ENCODE measurements around the gene RSAD2. TPM values are rescaled to one million over a fixed set of nuclear protein-coding genes. Genes with fewer than 3 reads are reported as not detected.

Gene RSAD2
- total RNA-seq, 1 donor from 2014 or later, result 2.0 TPM

DNA sequence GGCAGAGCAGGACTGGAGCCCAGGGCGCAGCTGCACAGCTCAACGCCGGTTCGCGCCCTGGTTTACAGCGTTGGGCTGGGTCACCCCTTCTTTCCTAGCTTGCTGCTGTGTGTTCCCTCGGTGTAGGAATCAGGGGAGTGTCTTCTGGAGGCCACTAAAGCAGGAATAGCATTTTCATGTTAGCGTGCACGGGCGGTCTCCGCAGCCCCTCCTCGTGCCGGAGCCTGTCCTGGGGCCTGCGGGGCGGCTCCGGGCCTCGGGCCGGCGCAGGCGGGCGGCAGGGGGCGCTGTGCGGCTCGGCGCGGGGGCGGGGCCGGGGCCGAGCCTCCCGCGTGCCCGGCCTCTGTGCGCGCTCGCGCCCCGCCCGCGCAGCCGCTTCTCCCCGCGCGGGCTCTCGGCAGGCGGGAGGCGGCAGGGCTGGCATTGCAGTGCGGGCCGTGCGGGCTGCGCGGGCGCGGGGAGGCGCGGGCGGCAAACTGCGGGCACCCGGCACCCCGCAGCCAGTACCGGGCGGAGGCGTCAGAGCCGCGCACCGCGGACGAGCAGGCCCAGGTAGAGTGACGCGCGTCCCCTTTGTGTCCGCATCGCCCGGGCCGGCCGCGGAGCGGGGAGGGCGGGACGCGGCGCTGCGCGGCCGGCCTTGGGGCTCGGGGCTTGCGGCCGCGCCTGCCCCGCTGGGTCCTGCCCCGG is 39.6 kb downstream of the RSAD2 start, which contains the start of gene RNF144A:
RNF144A (plus strand) TSS at position 342 of the 690 bp plus-strand sequence. CDS start 79,515 bp downstream, outside the sequence.
- peak within 1 kb of the TSS; percentile 80 for H3K27ac Mint-ChIP-seq
- H3K4me3 Mint-ChIP-seq, result peak within 1 kb of the TSS; percentile 80
- H3K4me1 Mint-ChIP-seq, result peaks cover 59% of the 10 kb centered on the region
- H3K9me3 Mint-ChIP-seq, result no peaks in the 10 kb centered on the region
- H3K27me3 Mint-ChIP-seq, result peaks cover 3% of the 10 kb centered on the region
- H3K36me3 Mint-ChIP-seq (ENCODE audit: low read depth), result peaks cover 14% of the 10 kb centered on the region
- intact Hi-C loops (cut with micrococcal nuclease), result loop anchor here (2.0 to 5.0 kb wide), 2 partner anchors 40 to 95 kb away; partner anchors contain the start of gene RSAD2
- peak; percentile 94 for DNase-seq

DNA sequence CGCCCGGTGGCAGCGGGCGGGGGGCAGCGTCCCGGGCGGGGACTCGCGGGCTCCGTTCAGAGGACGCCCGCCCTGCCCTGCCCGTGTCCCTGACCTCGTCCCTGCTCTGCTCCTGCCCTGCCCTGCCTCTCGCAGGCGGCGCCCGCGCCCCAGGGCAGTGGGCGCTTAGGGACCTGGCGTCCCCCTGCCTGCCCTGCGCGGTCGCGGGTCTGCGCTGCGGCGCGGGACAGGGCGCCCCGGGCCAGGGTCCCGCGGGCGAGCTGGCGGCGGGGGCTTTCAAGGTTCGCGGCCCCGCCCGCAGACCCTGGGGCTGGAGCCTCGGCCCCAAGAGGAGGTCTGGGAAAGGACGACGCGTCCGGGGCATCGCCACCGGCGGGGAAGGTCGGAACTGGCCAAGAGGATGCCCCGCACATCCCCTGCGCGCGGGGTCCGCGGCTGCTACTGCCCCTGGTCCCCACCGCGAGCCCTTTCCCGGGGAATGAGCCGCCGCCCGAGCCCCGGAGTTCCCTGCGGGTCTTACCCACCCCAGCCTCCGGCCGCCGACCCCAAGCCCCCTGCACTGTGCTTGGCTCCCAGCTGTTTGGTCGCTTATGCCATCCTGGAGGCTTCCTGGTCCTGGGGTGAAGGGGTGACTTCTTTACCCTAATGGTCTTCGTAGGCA is 40.3 kb downstream of the RSAD2 start:
- Mint-ChIP-seq H3K4me3 (peak overlapping the region; percentile 80), H3K4me1 (peaks cover 56% of the 10 kb centered on the region), H3K27me3 (peaks cover 3% of the 10 kb centered on the region), H3K27ac (peak overlapping the region; percentile 46), H3K9me3 (no peaks in the 10 kb centered on the region), H3K36me3 (ENCODE audit: low read depth) (peaks cover 11% of the 10 kb centered on the region)
- intact Hi-C loops (cut with micrococcal nuclease), result loop anchor here (2.0 to 5.0 kb wide), 2 partner anchors 41 to 94 kb away; partner anchors contain the start of gene RSAD2
- peak; percentile 72 for DNase-seq

DNA sequence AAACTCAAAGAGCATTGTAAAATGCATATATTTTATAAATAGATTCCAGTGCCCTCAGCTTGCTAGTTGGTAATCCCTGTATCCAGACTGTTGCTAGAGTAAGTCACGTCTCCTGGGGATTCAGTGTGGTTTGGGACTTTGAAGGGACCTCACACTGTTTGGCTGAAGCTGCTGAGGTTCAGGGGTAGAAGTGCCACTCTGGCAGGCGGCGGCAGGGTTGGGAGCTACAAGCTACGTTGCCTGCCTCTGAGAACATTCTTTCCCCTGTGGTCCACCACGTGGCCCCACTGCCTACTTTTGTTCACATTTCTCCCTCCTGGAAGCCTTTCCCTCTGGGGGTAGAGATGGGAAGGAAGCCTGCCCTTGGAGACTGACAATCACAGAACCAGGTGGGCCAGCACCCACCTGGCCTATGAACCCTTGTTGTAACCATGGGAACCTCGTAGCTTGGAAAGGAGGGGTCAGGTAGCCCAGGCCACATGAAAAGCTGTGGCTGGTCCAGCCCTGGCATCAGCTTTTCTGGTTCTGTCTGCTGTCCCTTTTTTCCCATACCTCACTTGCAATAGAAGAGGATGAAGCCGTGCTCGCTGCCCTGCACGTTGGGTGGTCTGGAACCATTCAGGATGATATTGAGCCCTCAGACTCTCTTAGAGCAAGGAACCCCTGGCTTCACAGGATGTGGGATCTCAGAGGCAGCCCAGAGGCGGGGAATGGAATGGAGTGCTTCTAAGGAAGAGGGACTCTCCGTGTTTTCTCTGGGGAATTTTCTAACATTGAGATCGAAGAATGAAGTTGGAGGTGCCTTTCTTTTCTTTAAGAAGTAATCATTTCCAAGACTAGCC is 42.5 kb downstream of the RSAD2 start:
- Mint-ChIP-seq H3K4me1 (peaks cover 53% of the 10 kb centered on the region), H3K27ac (peak overlapping the region; percentile 19), H3K27me3 (no peaks in the 10 kb centered on the region), H3K9me3 (no peaks in the 10 kb centered on the region), H3K36me3 (ENCODE audit: low read depth) (peaks cover 20% of the 10 kb centered on the region), H3K4me3 (peak overlapping the region; percentile 35)
- intact Hi-C loops (cut with micrococcal nuclease), result loop anchor here (5.0 kb wide), 1 partner anchor 92 kb away; no protein-coding TSS in a partner anchor
- peak; percentile 51 for DNase-seq

- no peaks in the 10 kb centered on the region for H3K27me3 Mint-ChIP-seq
- no peaks in the 10 kb centered on the region for H3K9me3 Mint-ChIP-seq
- peak overlapping the region; percentile 19 for H3K27ac Mint-ChIP-seq
- intact Hi-C loops (cut with micrococcal nuclease), result no loop called here
- peaks cover 52% of the 10 kb centered on the region for H3K4me1 Mint-ChIP-seq
- DNase-seq, result no peak
- H3K4me3 Mint-ChIP-seq, result no peak overlapping the region
- peaks cover 24% of the 10 kb centered on the region for H3K36me3 Mint-ChIP-seq (ENCODE audit: low read depth)
Observed at GRCh38 chr2:6920743-6921064, 43.1 kb downstream of the RSAD2 start.

GRCh38 chr2:6921321-6921922 is 43.8 kb downstream of the RSAD2 start:
- H3K36me3 Mint-ChIP-seq (ENCODE audit: low read depth), result peaks cover 29% of the 10 kb centered on the region
- no peak overlapping the region for H3K27ac Mint-ChIP-seq
- H3K4me3 Mint-ChIP-seq, result no peak overlapping the region
- no peaks in the 10 kb centered on the region for H3K27me3 Mint-ChIP-seq
- peaks cover 4% of the 10 kb centered on the region for H3K9me3 Mint-ChIP-seq
- H3K4me1 Mint-ChIP-seq, result peaks cover 47% of the 10 kb centered on the region
- DNase-seq, result peak; percentile 54
- intact Hi-C loops (cut with micrococcal nuclease), result no loop called here

DNA sequence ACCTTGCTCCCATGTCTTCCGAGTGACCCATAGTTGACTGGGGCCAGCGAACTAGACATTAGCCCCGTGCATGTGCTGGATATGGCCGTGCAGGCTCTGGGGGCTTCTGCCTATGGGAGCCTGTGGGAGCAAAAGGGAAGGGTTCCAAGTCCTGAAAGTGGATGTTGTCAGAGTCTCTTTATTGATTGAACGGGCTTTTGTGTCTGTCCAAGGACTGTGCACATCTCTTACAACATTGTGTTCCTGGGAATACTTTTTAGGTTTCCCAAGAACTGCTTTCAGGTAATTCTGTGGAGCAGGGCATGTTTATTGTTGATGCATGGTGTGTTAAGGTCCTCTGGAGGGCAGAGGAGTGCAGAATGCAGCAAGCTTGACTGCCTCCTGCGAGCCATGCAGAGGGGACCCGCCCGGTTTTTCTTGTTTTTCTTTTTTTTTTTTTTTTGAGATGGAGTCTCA is 44.7 kb downstream of the RSAD2 start:
- H3K27me3 Mint-ChIP-seq, result no peaks in the 10 kb centered on the region
- peaks cover 4% of the 10 kb centered on the region for H3K9me3 Mint-ChIP-seq
- peak; percentile 61 for DNase-seq
- H3K27ac Mint-ChIP-seq, result no peak overlapping the region
- intact Hi-C loops (cut with micrococcal nuclease), result no loop called here
- no peak overlapping the region for H3K4me3 Mint-ChIP-seq
- H3K36me3 Mint-ChIP-seq (ENCODE audit: low read depth), result peaks cover 38% of the 10 kb centered on the region
- H3K4me1 Mint-ChIP-seq, result peaks cover 44% of the 10 kb centered on the region

DNA sequence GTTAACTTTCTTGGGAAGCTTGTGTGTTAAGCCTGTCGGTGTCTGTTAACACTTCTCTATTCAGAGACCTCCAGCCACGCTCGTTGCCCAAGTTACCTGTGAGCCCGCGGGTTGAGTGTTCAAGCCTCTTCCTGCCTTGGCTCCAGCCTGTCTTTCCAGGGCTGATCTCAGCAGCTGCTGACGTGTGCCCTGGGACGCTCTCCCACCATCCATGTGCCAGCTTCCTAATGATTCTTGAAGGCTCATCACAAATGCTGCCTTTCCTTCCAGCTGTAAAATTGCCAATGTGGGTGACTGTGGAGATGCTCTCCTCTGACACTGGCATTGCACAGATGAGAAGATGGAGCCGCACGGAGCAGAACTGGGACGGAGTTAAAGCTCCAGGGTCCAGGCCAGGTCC is 45.7 kb downstream of the RSAD2 start:
- DNase-seq, result peak; percentile 33
- Mint-ChIP-seq H3K27ac (no peak overlapping the region), H3K4me3 (no peak overlapping the region), H3K27me3 (no peaks in the 10 kb centered on the region), H3K4me1 (peaks cover 46% of the 10 kb centered on the region), H3K9me3 (peaks cover 7% of the 10 kb centered on the region), H3K36me3 (ENCODE audit: low read depth) (peaks cover 48% of the 10 kb centered on the region)
- intact Hi-C loops (cut with micrococcal nuclease), result no loop called here

GRCh38 chr2:6924101-6924923 is 46.7 kb downstream of the RSAD2 start:
- Mint-ChIP-seq H3K4me1 (peaks cover 47% of the 10 kb centered on the region), H3K4me3 (no peak overlapping the region), H3K36me3 (ENCODE audit: low read depth) (peaks cover 51% of the 10 kb centered on the region), H3K27me3 (no peaks in the 10 kb centered on the region), H3K27ac (peak overlapping the region; percentile 4), H3K9me3 (peaks cover 8% of the 10 kb centered on the region)
- intact Hi-C loops (cut with micrococcal nuclease), result no loop called here
- DNase-seq, result peak; percentile 54

- Mint-ChIP-seq H3K27me3 (no peaks in the 10 kb centered on the region), H3K27ac (no peak overlapping the region), H3K9me3 (peaks cover 8% of the 10 kb centered on the region), H3K4me3 (no peak overlapping the region), H3K4me1 (peaks cover 46% of the 10 kb centered on the region), H3K36me3 (ENCODE audit: low read depth) (peaks cover 52% of the 10 kb centered on the region)
- intact Hi-C loops (cut with micrococcal nuclease), result no loop called here
- DNase-seq, result peak; percentile 49
Observed at GRCh38 chr2:6924924-6925409, 47.4 kb downstream of the RSAD2 start.

DNA sequence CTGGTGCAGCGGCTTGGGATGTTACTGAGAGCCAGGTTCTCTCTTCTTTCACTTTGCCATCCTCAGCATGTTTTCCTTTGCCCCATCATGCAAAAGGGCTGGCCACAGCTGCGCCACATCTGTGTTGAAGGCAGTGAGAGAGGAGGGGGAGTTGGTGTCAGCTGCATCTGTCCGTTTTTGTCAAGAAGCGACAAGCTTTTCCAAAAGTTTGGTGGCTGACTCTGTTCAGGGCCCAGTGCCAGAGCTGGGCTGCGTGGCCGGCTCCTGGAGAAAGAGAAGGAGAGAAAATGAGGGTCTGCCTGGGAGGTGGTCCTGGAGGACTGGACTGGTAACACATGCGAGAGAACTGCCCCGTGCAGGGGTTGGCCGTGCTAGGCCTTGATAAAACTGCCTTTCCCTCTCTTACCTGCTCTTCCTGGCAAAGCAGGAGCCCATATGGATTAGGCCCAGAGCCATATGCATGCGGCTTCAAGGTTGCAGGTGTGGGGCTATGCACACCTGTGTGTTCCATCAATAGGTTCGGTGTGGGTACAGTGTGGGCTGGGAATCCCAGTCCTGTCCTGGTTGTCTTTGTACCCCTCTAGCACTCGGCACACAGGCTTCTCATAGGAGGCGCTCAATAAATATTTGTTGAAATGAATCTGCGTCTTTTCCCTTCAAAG is 48.6 kb downstream of the RSAD2 start:
- H3K9me3 Mint-ChIP-seq, result peaks cover 8% of the 10 kb centered on the region
- H3K4me1 Mint-ChIP-seq, result peaks cover 44% of the 10 kb centered on the region
- DNase-seq, result peak; percentile 53
- no peak overlapping the region for H3K4me3 Mint-ChIP-seq
- peaks cover 53% of the 10 kb centered on the region for H3K36me3 Mint-ChIP-seq (ENCODE audit: low read depth)
- intact Hi-C loops (cut with micrococcal nuclease), result no loop called here
- no peaks in the 10 kb centered on the region for H3K27me3 Mint-ChIP-seq
- H3K27ac Mint-ChIP-seq, result no peak overlapping the region

DNA sequence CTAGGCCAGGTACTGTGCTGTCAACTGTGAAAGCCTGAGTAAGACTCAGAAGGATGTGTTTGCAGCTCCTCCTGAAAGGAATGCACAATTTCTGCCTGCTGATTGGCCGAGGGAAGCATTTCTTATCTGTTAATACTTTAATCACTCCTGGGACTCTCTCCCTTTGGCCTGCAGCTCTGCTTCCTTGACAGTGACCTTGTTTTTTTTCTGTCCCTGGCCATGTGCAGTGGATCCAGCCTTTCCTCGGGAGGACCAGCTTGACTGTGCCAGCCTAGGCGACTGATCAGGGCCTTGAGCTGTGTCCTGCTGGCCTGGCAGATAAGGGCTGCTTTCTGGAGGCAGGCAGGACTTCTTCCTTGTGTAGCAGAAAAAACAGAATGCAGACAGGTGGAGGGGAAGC is 49.6 kb downstream of the RSAD2 start:
- intact Hi-C loops (cut with micrococcal nuclease), result no loop called here
- Mint-ChIP-seq H3K4me3 (no peak overlapping the region), H3K27me3 (no peaks in the 10 kb centered on the region), H3K4me1 (peaks cover 36% of the 10 kb centered on the region), H3K36me3 (ENCODE audit: low read depth) (peaks cover 58% of the 10 kb centered on the region), H3K9me3 (peaks cover 14% of the 10 kb centered on the region), H3K27ac (no peak overlapping the region)
- peak; percentile 34 for DNase-seq

- DNase-seq, result peak; percentile 34
- Mint-ChIP-seq H3K36me3 (ENCODE audit: low read depth) (peaks cover 59% of the 10 kb centered on the region), H3K27me3 (no peaks in the 10 kb centered on the region)
Observed at GRCh38 chr2:6927753-6928152, 50.2 kb downstream of the RSAD2 start.

More at GRCh38 chr2:6927753-6928152, 50.2 kb downstream of the RSAD2 start:
- Mint-ChIP-seq H3K4me3 (no peak overlapping the region), H3K4me1 (peaks cover 34% of the 10 kb centered on the region), H3K9me3 (peaks cover 14% of the 10 kb centered on the region), H3K27ac (no peak overlapping the region)
- intact Hi-C loops (cut with micrococcal nuclease), result no loop called here

Measured in activated CD4-positive, alpha-beta T cell treated with anti-CD3 and anti-CD28 coated beads, Interleukin-2, amount 10 ng/mL, durations not matched to agents 24 days and 14 days (primary cell).